Sigmoid colon (tissue), 4 donors: Measurements from ENCODE around the gene ROBO4.

Source experiments
- EP300 ChIP-seq, 4 donors: sonication (generic); formaldehyde crosslinking; IDR thresholded peaks; one replicate each; pipeline ENCODE4 v1.6.1; 2017; ENCODE audit warnings: antibody characterized with exemption in 4 of 4
- POLR2A ChIP-seq, 2 donors: fragments of 450-650 bp; IDR thresholded peaks; one replicate each; pipeline ENCODE4 v1.6.1; 2016; ENCODE audit warnings: antibody characterized with exemption in 2 of 2, mild to moderate bottlenecking in 2 of 2, moderate library complexity in 2 of 2
- POLR2AphosphoS5 ChIP-seq, 4 donors: sonication (generic); formaldehyde crosslinking; IDR thresholded peaks; one replicate each; pipeline ENCODE4 v1.6.1; 2017; ENCODE audit warnings: antibody characterized with exemption in 4 of 4
- TF ChIP-seq, protein P1 (sequence below), 4 experiments: fragments of 450-650 bp in 3 of 4; fragments of 200-600 bp in 1 of 4; IDR thresholded peaks; one replicate each; pipeline ENCODE4 v1.5.1; 2016 to 2019; ENCODE audit warnings: antibody characterized with exemption in 4 of 4, mild to moderate bottlenecking in 3 of 4, moderate library complexity in 2 of 4

DNA sequence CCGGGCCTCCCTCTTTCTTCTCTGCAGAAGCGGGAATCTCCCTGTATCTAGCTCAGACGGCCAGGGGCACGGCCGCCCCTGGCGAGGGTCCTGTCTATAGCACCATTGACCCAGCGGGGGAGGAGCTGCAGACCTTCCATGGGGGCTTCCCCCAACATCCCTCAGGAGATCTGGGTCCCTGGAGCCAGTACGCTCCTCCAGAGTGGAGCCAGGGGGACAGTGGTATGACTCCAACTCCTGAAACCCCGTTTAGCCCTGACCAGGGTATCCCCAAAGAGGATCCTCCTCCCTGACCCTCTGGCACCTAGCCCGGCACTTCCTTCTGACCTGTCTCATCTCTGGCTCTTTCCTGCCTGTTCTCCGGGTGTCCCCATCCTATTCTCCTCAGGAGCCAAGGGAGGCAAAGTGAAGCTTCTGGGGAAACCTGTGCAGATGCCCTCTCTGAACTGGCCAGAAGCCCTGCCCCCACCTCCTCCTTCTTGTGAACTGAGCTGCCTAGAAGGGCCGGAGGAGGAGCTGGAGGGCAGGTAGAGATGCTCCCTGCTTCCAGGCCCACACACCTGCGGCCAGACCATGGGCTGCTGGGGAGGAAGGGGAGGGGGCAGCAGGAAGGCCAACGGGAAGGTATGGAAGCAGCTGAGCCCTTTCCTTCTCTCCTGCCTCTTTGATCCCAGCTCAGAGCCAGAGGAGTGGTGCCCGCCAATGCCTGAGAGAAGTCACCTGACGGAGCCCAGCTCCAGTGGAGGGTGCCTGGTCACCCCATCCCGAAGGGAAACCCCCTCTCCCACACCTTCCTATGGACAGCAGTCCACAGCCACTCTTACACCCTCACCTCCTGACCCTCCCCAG, 19.5 kb downstream of the ROBO4 start:
- TF ChIP-seq POLR2A (IDR thresholded peaks at IDR 0.05) (no peak), POLR2AphosphoS5 (IDR thresholded peaks at IDR 0.05) (no peak), EP300 (IDR thresholded peaks at IDR 0.05) (no peak)
- TF ChIP-seq, protein P1, sequence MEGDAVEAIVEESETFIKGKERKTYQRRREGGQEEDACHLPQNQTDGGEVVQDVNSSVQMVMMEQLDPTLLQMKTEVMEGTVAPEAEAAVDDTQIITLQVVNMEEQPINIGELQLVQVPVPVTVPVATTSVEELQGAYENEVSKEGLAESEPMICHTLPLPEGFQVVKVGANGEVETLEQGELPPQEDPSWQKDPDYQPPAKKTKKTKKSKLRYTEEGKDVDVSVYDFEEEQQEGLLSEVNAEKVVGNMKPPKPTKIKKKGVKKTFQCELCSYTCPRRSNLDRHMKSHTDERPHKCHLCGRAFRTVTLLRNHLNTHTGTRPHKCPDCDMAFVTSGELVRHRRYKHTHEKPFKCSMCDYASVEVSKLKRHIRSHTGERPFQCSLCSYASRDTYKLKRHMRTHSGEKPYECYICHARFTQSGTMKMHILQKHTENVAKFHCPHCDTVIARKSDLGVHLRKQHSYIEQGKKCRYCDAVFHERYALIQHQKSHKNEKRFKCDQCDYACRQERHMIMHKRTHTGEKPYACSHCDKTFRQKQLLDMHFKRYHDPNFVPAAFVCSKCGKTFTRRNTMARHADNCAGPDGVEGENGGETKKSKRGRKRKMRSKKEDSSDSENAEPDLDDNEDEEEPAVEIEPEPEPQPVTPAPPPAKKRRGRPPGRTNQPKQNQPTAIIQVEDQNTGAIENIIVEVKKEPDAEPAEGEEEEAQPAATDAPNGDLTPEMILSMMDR (IDR thresholded peaks at IDR 0.05): no peak
